HG03439 (cell line): Measurements from ENCODE around the gene PDCD1LG2.
"Not testable (repeated sequence)": the region's sequence is repeated elsewhere in the genome, so short reads cannot be mapped to it uniquely, and the experiment has no call there.

Experiments
- ATAC-seq: cut with Tn5 transposase; IDR thresholded peaks from one replicate; pipeline ENCODE4 v1.9.1; 2021; ENCODE audit warnings: mild to moderate bottlenecking, moderate library complexity; ENCODE audit not compliant: unreplicated experiment

The PDCD1LG2 gene

DNA sequence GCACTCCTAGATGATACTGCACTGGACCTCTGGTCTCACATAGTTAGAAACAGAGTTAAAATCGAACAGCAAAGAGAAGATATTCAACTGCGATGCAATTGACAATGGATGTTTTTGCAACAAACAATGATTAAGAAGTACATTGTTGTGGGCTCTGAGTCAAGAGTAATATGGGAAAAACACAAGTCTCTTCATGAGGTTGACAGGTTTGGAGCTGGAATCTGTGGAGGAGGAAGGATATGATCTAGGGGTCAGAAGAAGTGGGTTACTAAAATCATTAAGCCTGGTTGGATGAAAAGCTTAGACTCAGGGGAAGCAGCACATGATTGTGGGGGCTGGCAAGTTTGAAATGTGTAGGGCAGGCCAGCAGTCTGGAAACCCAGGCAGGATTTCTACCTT lies 53.1 kb downstream of the PDCD1LG2 start:
- no peak for ATAC-seq

DNA sequence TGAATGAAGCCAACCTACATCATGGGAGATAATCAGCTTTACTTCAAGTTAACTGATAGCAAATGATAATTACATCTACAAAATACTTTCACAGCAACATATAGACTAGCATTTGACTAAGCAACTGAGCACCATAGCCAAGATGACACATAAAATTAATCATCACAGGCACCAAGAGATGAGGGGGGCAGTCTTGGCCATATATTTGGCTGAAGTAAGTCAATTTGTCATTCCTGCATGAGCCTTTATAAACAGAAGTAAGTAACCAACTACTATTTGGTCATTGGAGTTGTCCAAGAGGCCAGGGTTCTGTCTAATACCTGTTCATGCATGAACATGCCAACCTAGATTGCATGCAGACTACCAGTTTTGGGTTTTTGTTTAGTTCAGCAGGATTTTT lies 53.6 kb downstream of the PDCD1LG2 start:
- no peak for ATAC-seq

DNA sequence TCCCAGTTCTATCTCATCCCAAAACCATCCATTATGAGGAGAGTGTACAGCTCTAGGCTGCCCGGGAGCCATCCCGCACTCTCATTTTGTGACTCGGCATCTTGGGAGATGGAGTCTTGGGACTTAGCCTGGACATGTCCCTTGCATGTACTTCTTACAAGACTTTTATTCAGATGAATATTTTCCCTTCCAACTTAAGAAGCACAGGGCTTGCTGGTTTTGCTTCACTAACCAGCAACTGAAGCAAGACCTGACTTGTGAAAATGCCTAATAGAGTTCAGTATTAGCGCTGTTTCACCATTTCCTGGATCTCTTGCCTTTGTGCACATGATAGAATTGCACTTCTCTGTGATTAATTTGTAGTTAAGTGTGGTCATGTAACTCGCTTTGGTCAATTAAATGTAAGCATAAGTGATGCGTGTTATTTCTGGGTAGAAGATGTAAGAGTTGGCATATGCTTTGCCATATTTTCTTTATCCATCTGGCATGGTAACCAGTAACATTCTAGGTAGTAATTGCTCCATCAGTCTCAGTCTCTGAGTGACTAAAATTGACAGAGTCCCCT lies 55.8 kb downstream of the PDCD1LG2 start:
- no peak for ATAC-seq

GRCh38 chr9:5568868-5569267 lies 58.5 kb downstream of the PDCD1LG2 start:
- ATAC-seq = no peak

DNA sequence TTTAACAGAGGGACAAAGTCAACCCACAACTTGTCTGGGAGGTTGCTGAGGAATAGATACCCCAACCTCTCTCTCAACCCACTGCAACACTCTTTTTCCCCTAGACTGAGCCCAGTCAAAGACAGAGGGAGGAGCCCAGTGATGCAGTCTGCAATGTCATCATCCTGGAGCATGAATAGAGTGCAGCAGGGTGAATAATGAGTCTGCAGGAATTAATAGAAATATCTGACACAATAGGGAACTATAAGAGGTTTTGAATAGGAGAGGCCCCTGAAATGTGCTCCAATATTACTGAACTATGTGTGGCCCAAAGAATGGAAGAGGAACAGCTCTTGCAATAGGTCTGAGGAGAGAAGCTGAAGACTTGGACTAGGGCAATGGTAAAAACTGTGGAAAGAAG lies 59.1 kb downstream of the PDCD1LG2 start:
- no peak for ATAC-seq

DNA sequence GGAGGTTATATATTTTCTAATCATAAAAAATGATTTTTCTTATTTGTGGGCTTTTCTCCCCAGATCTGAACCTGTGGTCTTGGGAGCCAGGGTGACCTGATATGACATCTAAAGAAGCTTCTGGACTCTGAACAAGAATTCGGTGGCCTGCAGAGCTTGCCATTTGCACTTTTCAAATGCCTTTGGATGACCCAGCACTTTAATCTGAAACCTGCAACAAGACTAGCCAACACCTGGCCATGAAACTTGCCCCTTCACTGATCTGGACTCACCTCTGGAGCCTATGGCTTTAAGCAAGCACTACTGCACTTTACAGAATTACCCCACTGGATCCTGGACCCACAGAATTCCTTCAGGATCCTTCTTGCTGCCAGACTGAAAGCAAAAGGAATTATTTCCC lies 59.6 kb downstream of the PDCD1LG2 start:
- ATAC-seq = no peak

- ATAC-seq = no peak
Observed at GRCh38 chr9:5571629-5572232, 61.4 kb downstream of the PDCD1LG2 start.

DNA sequence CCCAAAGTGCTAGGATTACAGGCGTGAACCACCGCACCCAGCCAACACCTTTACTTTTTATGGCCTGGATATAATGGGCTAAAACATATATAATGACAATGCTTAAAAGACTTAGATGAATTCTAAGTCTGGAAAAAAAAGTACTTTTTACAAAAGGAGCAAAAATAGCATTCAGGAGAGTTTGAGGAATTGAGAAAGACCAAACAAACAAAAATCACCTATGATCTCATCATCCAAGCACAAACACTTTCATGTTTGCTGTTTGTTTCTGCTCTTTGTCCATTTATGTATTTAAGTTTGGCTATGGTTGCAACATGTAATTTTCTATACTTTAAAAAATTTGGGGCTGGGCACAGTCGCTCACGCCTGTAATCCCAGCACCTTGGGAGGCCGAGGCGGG lies 63.8 kb downstream of the PDCD1LG2 start:
- no peak for ATAC-seq

GRCh38 chr9:5575000-5575399 lies 64.7 kb downstream of the PDCD1LG2 start:
- no peak for ATAC-seq

DNA sequence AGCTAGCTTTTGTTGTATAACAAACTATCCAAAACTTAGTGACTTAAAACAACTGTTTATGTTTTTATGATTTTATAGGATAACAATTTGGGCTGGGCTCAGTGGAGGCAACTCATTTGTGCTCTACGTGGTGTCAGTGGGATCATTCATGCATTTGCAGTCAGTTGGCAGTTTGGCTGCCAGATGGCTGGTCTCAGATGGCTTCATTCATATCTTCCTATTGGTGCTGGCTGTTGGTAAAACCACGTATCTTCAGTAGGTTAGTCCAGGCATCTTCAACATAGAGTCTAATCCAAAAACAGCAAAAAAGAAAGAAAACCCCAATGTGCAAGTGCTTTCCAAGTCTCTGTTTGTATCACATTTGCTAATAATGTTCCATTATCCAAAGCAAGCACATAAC lies 66.9 kb downstream of the PDCD1LG2 start:
- ATAC-seq = no peak

DNA sequence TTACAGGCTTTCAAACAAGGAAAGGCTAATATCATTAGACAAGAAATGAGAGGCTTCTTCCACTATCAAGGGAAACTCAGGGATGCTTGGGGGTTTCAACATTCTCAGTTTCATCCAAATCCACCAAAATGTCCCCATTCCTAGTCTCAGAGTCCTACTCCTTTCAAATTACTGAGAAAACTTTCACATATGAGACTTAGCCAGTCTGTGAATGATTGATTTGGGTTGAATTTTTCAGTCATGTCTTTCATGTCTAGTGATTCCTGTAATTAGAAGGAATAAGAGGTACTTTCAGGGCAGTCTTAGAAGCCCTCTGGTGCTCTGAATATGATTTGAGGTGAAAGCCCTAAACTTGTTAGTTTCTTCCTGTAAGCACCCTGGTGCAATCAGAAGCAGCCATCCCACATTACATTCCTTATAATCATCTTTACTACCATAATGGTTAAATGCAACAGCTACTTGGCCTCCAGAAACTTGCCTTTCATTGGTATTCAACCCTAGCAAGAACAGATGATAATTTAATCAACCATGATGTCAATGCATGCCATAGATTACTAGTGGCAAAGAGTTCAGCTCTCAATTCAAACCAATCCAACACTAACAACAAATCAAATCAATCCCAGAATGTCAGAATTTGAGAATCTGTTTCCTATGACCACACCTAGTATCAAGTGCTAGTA lies 67.8 kb downstream of the PDCD1LG2 start:
- ATAC-seq = no peak

DNA sequence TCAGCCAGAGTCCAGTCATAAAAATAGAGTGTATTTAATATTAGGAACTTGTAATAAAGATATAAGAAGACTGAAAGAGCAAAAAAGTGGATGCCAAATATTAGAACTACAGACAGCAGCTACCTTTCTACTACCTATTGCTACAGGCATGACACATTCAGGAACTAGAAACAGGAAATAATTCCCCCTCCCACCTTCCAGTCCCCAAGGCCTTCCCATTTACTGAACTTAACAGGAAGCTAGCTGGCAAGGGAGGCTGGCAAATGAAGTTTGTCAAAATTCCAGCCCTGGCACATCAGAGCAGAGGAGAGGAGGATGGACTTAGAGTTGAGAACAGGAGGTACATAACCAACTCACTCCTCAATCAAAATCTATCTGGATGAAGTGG lies 68.4 kb downstream of the PDCD1LG2 start:
- no peak for ATAC-seq

- ATAC-seq = no peak
Observed at GRCh38 chr9:5579881-5580280, 69.5 kb downstream of the PDCD1LG2 start.

- no peak for ATAC-seq
Observed at GRCh38 chr9:5580650-5581049, 70.3 kb downstream of the PDCD1LG2 start.

- ATAC-seq = not testable (repeated sequence)
Observed at GRCh38 chr9:5581706-5582105, 71.4 kb downstream of the PDCD1LG2 start.

GRCh38 chr9:5582835-5583195 lies 72.5 kb downstream of the PDCD1LG2 start:
- ATAC-seq = peak; percentile 46

- no peak for ATAC-seq
Observed at GRCh38 chr9:5586391-5586802, 76.1 kb downstream of the PDCD1LG2 start.

- ATAC-seq = no peak
Observed at GRCh38 chr9:5587024-5587423, 76.7 kb downstream of the PDCD1LG2 start.

DNA sequence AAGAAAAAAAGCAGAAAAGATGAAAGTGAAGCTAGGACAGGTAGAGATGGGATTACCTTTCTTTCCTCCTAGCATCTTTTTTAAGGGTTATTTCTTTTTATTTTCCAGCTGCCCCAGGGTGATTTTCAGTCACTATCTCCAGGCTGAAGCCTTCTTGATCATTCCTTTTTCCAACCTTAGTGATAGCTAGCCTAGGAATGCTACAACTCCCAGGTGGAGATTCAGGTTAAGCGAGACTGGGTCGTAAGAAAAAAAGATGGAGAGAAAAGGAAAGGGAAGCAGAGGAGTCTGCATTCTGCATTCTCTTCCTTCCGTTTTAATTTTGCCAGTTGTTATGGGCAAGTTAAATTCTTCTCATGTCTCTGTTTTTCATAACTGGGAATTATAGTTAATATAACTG lies 81.9 kb downstream of the PDCD1LG2 start:
- no peak for ATAC-seq

DNA sequence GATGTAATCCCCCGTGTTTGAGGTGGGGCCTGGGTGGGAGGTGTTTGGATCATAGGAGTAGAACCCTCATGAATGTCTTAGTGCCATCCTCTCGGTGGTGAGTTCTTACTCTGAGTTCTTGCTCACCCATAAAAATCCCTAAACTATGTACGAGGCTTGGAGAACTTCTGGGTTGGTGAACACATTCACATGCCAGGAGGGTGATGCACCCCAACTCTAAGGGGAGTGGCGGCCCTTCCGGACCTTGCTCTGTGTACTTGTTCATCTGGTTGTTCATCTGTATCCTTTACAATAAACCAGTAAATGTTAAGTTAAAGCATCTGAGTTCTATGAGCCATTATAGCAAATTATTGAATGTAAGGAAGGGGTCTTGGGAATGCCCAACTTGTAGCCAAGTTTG lies 82.6 kb downstream of the PDCD1LG2 start:
- ATAC-seq = no peak

- ATAC-seq = peak; percentile 67
Observed at GRCh38 chr9:5593904-5594303, 83.6 kb downstream of the PDCD1LG2 start.

- no peak for ATAC-seq
Observed at GRCh38 chr9:5596173-5596572, 85.8 kb downstream of the PDCD1LG2 start.
